Mucosa of descending colon (tissue), 3 donors: ENCODE data around the gene PTPRN2. TPM values are rescaled to one million over a fixed set of nuclear protein-coding genes. Genes with fewer than 3 reads are reported as not detected.
"Not testable (repeated sequence)": the region's sequence is repeated elsewhere in the genome, so short reads cannot be mapped to it uniquely, and the experiment has no call there.

Experiments
- ATAC-seq: fragments of 200-7000 bp; cut with Tn5 transposase; one replicate; pipeline ENCODE4 v1.9.1; 2020; ENCODE audit warnings: mild to moderate bottlenecking, moderate library complexity
- DNase-seq, 3 donors: peaks; one replicate each; pipeline ENCODE4 v3.0.0-alpha.2; 2020
- H3K36me3 ChIP-seq: fragments of 200-600 bp; one replicate; pipeline ENCODE4 v1.8.0; 2021; ENCODE audit warnings: low read depth, mild to moderate bottlenecking
- H3K4me1 ChIP-seq: fragments of 200-600 bp; one replicate; pipeline ENCODE4 v1.8.0; 2021; ENCODE audit warnings: low read depth, mild to moderate bottlenecking
- H3K4me3 ChIP-seq: fragments of 200-600 bp; one replicate; pipeline ENCODE4 v1.8.0; 2021; ENCODE audit warnings: mild to moderate bottlenecking
- H3K9me3 ChIP-seq: fragments of 200-600 bp; one replicate; pipeline ENCODE4 v1.8.0; 2021; ENCODE audit warnings: mild to moderate bottlenecking
- CTCF ChIP-seq: fragments of 200-600 bp; IDR thresholded peaks from one replicate; pipeline ENCODE4 v1.8.0; 2022; ENCODE audit warnings: antibody characterized with exemption, mild to moderate bottlenecking
- intact Hi-C, 2 donors: fragments of 100-400 bp; cut with DNase I in 1 of 2; cut with micrococcal nuclease in 1 of 2; formaldehyde crosslinking; loops; one replicate each; pipeline versions ENCODE4 v1.11.0 to v1.11.1; 2022; cut with DNase I, micrococcal nuclease
- total RNA-seq, 3 donors: library from RNA; stranded (reverse); fragmentation: NEBNext Ultra II Directional in 2 of 3; extraction: Animal tissue kit (Norgen Biotek cat#: 25700) in 2 of 3; gene quantifications; one replicate each; pipeline versions ENCODE4 v1.2.1 to v1.2.4, GENCODE V29; 2021 to 2023
- donor health status: DM: no; HTN: no; CAD: no; lungs with moderate emphysema.
- donor health status: DM: no; HTN: no; CAD: no.
- donor health status: DM: no; HTN: yes; CAD: no.

Gene PTPRN2
- total RNA-seq, 3 donors from 2014 or later: 12.5 to 28.0 (median 26.2) TPM

- intact Hi-C loops: no loop called here
- no peak for ATAC-seq
- H3K9me3 ChIP-seq: no peaks in the 10 kb centered on the region
- no peaks in the 10 kb centered on the region for H3K4me1 ChIP-seq
- no peak for DNase-seq
- TF ChIP-seq CTCF: no peak
- H3K36me3 ChIP-seq: no peaks in the 10 kb centered on the region
- H3K4me3 ChIP-seq: no peak overlapping the region
These were observed 859.5 kb downstream of the PTPRN2 start for GRCh38 chr7:157727964-157728615.

- DNase-seq: no peak
- intact Hi-C loops: no loop called here
- no peaks in the 10 kb centered on the region for H3K4me1 ChIP-seq
- no peak for TF ChIP-seq CTCF
- ATAC-seq: no peak
- H3K4me3 ChIP-seq: no peak overlapping the region
- H3K36me3 ChIP-seq: no peaks in the 10 kb centered on the region
- no peaks in the 10 kb centered on the region for H3K9me3 ChIP-seq
These were observed 860.9 kb downstream of the PTPRN2 start for GRCh38 chr7:157726764-157727163.

GRCh38 chr7:157725312-157725711, 862.3 kb downstream of the PTPRN2 start:
- H3K4me1 ChIP-seq, H3K4me3 ChIP-seq, ATAC-seq, intact Hi-C loops, H3K36me3 ChIP-seq, H3K9me3 ChIP-seq, DNase-seq: not testable (repeated sequence)

- no peak for DNase-seq
- Histone ChIP-seq H3K9me3 (no peaks in the 10 kb centered on the region), H3K4me1 (no peaks in the 10 kb centered on the region), H3K36me3 (no peaks in the 10 kb centered on the region), H3K4me3 (no peak overlapping the region)
- no peak for TF ChIP-seq CTCF
- no peak for ATAC-seq
- intact Hi-C loops: no loop called here
These were observed 864.4 kb downstream of the PTPRN2 start for GRCh38 chr7:157723205-157723604.

- TF ChIP-seq CTCF: no peak
- intact Hi-C loops: no loop called here
- H3K36me3 ChIP-seq: no peaks in the 10 kb centered on the region
- H3K4me1 ChIP-seq: no peaks in the 10 kb centered on the region
- no peaks in the 10 kb centered on the region for H3K9me3 ChIP-seq
- DNase-seq (no peak), ATAC-seq (no peak)
- no peak overlapping the region for H3K4me3 ChIP-seq
These were observed 865.2 kb downstream of the PTPRN2 start for GRCh38 chr7:157722137-157723060.

GRCh38 chr7:157721468-157722136, 866.0 kb downstream of the PTPRN2 start:
- Histone ChIP-seq H3K4me3 (no peak overlapping the region), H3K4me1 (no peaks in the 10 kb centered on the region), H3K9me3 (no peaks in the 10 kb centered on the region), H3K36me3 (no peaks in the 10 kb centered on the region)
- DNase-seq (no peak), ATAC-seq (no peak)
- intact Hi-C loops: no loop called here
- no peak for TF ChIP-seq CTCF
